ENCODE data around the gene MLXIP. TPM values are rescaled to one million over a fixed set of nuclear protein-coding genes. Genes with fewer than 3 reads are reported as not detected.

MLXIP gene
- total and polyA plus RNA-seq, 2 of the 8 experiments (the other 6 are each of a cell fraction or from before 2014, with no cell fraction given): 5.5 to 40.5 TPM

GRCh38 chr12:122155705-122156104, 77.1 kb downstream of the MLXIP start:
- CTCF ChIA-PET (ENCODE audit: partially characterized antibody): interaction anchor here (0.7 to 1.5 kb wide), 5 partner anchors 11 to 25 kb away, joined by 3 read pairs; no protein-coding TSS in a partner anchor
- H3K79me2 ChIP-seq (ENCODE audit: control insufficient read depth in 1 of 2, insufficient read depth in 2 of 2, low read length in 2 of 2): no peaks in the 10 kb centered on the region
- no peak overlapping the region for H2BK12ac ChIP-seq (ENCODE audit: low read depth, low read length)
- H3K27ac ChIP-seq (ENCODE audit: low read depth, low read length): no peak overlapping the region
- no peak overlapping the region for H3K23ac ChIP-seq (ENCODE audit: insufficient read length)
- POLR2A ChIA-PET (ENCODE audit: partially characterized antibody): interaction anchor here (1.3 to 2.3 kb wide), 2 partner anchors 9 to 11 kb away, joined by 3 to 8 read pairs; no protein-coding TSS in a partner anchor
- no peak overlapping the region for H3K56ac ChIP-seq (replicated peaks; ENCODE audit: insufficient read length, low read depth, low read length)
- no peak overlapping the region for H4K5ac ChIP-seq (ENCODE audit: insufficient read length, low read depth, low read length)
- no peak overlapping the region for H3K9ac ChIP-seq (replicated peaks in 1 of 4; ENCODE audit: extremely low read depth in 1 of 4, low read depth in 3 of 4, low read length in 3 of 4)
- H3K4me2 ChIP-seq (ENCODE audit: insufficient read depth in 1 of 2, low read depth in 2 of 2, low read length in 2 of 2): no peak overlapping the region
- no peaks in the 10 kb centered on the region for H4K20me1 ChIP-seq (replicated peaks in 1 of 2; ENCODE audit: control insufficient read depth in 1 of 2, insufficient read depth in 2 of 2, low read length in 2 of 2)
- H3K14ac ChIP-seq (ENCODE audit: insufficient read length): no peak overlapping the region
- H3K18ac ChIP-seq (ENCODE audit: extremely low read depth, low read length): no peak overlapping the region
- FAIRE-seq: no peak
- H2BK5ac ChIP-seq (ENCODE audit: low read depth, low read length): no peak overlapping the region
- 80% methylated on average over 10 of the region's 10 CpGs; no CpG with 5 or more reads in 1 of the 2 experiments for WGBS, 2 experiments (ENCODE audit: extremely low coverage in 1 of 2, insufficient coverage in 1 of 2, insufficient read length in 1 of 2, insufficient replicate concordance in 2 of 2, low coverage in 1 of 2, low lambda C conversion rate in 2 of 2, missing lambda C conversion rate in 1 of 2)
- H2BK15ac ChIP-seq (ENCODE audit: low read length): no peak overlapping the region
- no peak overlapping the region for H4K91ac ChIP-seq (replicated peaks; ENCODE audit: insufficient read length, low read length)
- no peak overlapping the region for H3K4ac ChIP-seq (replicated peaks; ENCODE audit: insufficient read length, low read depth, low read length)
- peaks cover 0 to 5% (median 0%) of the 10 kb centered on the region in 4 experiments; a peak in 1 of 7 replicates for H3K4me1 ChIP-seq (replicated peaks in 1 of 4; ENCODE audit: control insufficient read depth in 3 of 4, insufficient read depth in 4 of 4, low read length in 3 of 4)
- H2AK5ac ChIP-seq (ENCODE audit: low read depth, low read length): no peak overlapping the region
- H4K8ac ChIP-seq (ENCODE audit: extremely low read depth, insufficient read depth, low read length): no peak overlapping the region
- no peak for DNase-seq (ENCODE audit: low read depth in 1 of 2, low spot score in 2 of 2)
- H2BK20ac ChIP-seq (ENCODE audit: low read length): no peak overlapping the region
- H3K23me2 ChIP-seq (ENCODE audit: low read depth, low read length): no peaks in the 10 kb centered on the region
- H3K79me1 ChIP-seq (ENCODE audit: low read depth, low read length): no peaks in the 10 kb centered on the region
- H3K36me3 ChIP-seq (ENCODE audit: control insufficient read depth in 2 of 4, insufficient read depth in 4 of 4, low read length in 3 of 4): no peaks in the 10 kb centered on the region
- no peaks in the 10 kb centered on the region for H3K27me3 ChIP-seq (replicated peaks in 1 of 4; ENCODE audit: control insufficient read depth in 3 of 4, extremely low read depth in 1 of 4, insufficient read depth in 3 of 4, low read length in 3 of 4)
- H2BK120ac ChIP-seq (replicated peaks; ENCODE audit: low read depth, low read length): no peak overlapping the region
- H2AFZ ChIP-seq (ENCODE audit: low read length): no peak overlapping the region
- H3K9me3 ChIP-seq (ENCODE audit: insufficient read depth in 2 of 2, low read depth in 1 of 2, low read length in 1 of 2): no peaks in the 10 kb centered on the region
- no peak overlapping the region for H3K4me3 ChIP-seq (ENCODE audit: extremely low read depth in 1 of 4, insufficient read depth in 2 of 4, low read depth in 3 of 4, low read length in 4 of 4)
- TF ChIP-seq RXRA (IDR thresholded peaks at IDR 0.05; ENCODE audit: insufficient read depth, low read depth, low read length) (no peak), ASH2L (IDR thresholded peaks at IDR 0.05; ENCODE audit: low read length) (no peak), BACH1 (IDR thresholded peaks at IDR 0.05; ENCODE audit: low read length) (no peak), SRF (IDR thresholded peaks at IDR 0.05; ENCODE audit: low read depth, low read length) (no peak), TAF1 (IDR thresholded peaks at IDR 0.05; ENCODE audit: low read depth, low read length) (no peak), GABPA (IDR thresholded peaks at IDR 0.05; ENCODE audit: borderline replicate concordance, insufficient read depth, low read length) (no peak), GTF2F1 (IDR thresholded peaks at IDR 0.05; ENCODE audit: borderline replicate concordance, low read depth, low read length) (no peak)
